Epidermal melanocyte (primary cell): ENCODE results near the gene SLIT3.

Source experiments
- DNase-seq: peaks from one replicate; pipeline ENCODE4 v3.0.0; 2011; ENCODE audit warnings: low spot score; ENCODE audit not compliant: insufficient read length

SLIT3 gene

GRCh38 chr5:168872246-168872645 is 428.7 kb downstream of the SLIT3 start:
- no peak for DNase-seq

- no peak for DNase-seq
These were observed 430.0 kb downstream of the SLIT3 start for GRCh38 chr5:168870910-168871309.

- no peak for DNase-seq
These were observed 431.2 kb downstream of the SLIT3 start for GRCh38 chr5:168869615-168870227.

- DNase-seq, result no peak
These were observed 433.7 kb downstream of the SLIT3 start for GRCh38 chr5:168867241-168867640.

GRCh38 chr5:168865968-168866367 is 435.0 kb downstream of the SLIT3 start:
- no peak for DNase-seq

- DNase-seq, result no peak
These were observed 437.9 kb downstream of the SLIT3 start for GRCh38 chr5:168863021-168863420.

GRCh38 chr5:168860503-168860902 is 440.4 kb downstream of the SLIT3 start:
- no peak for DNase-seq

GRCh38 chr5:168860081-168860480 is 440.9 kb downstream of the SLIT3 start:
- DNase-seq, result no peak

- DNase-seq, result no peak
These were observed 441.5 kb downstream of the SLIT3 start for GRCh38 chr5:168859471-168859870.

GRCh38 chr5:168858994-168859393 is 441.9 kb downstream of the SLIT3 start:
- DNase-seq, result no peak

GRCh38 chr5:168858371-168858770 is 442.6 kb downstream of the SLIT3 start:
- DNase-seq, result no peak

- no peak for DNase-seq
These were observed 447.0 kb downstream of the SLIT3 start for GRCh38 chr5:168853972-168854371.

GRCh38 chr5:168852329-168852728 is 448.6 kb downstream of the SLIT3 start:
- no peak for DNase-seq

- no peak for DNase-seq
These were observed 449.0 kb downstream of the SLIT3 start for GRCh38 chr5:168851902-168852321.

GRCh38 chr5:168850683-168851082 is 450.3 kb downstream of the SLIT3 start:
- DNase-seq, result no peak

- no peak for DNase-seq
These were observed 452.4 kb downstream of the SLIT3 start for GRCh38 chr5:168848569-168848968.

- DNase-seq, result no peak
These were observed 453.3 kb downstream of the SLIT3 start for GRCh38 chr5:168847511-168848073.

- no peak for DNase-seq
These were observed 456.0 kb downstream of the SLIT3 start for GRCh38 chr5:168844922-168845296.

GRCh38 chr5:168844016-168844921 is 456.7 kb downstream of the SLIT3 start:
- no peak for DNase-seq

GRCh38 chr5:168843277-168844015 is 457.5 kb downstream of the SLIT3 start:
- DNase-seq, result no peak

- DNase-seq, result no peak
These were observed 458.3 kb downstream of the SLIT3 start for GRCh38 chr5:168842571-168843205.
